ENCODE measurements around the gene HMCN2. TPM values are rescaled to one million over a fixed set of nuclear protein-coding genes. Genes with fewer than 3 reads are reported as not detected.

The HMCN2 gene
- total and polyA plus RNA-seq, 2 donors (not counting 1 experiment from before 2014, with no cell fraction given), result 0.01 TPM; not detected in 1

- Histone ChIP-seq H3K27ac (ENCODE audit: low read length in 2 of 2) (no peak overlapping the region), H3K36me3 (replicated peaks in 1 of 2; ENCODE audit: control extremely low read depth in 1 of 2, control insufficient read depth in 1 of 2, extremely low read depth in 1 of 2, insufficient read depth in 2 of 2, low read length in 1 of 2) (no peaks in the 10 kb centered on the region), H3K9me3 (ENCODE audit: control extremely low read depth in 1 of 3, control insufficient read depth in 2 of 3, insufficient read depth in 1 of 3, low read length in 2 of 3) (no peaks in the 10 kb centered on the region), H3K27me3 (replicated peaks in 1 of 4; ENCODE audit: control extremely low read depth in 1 of 4, control insufficient read depth in 3 of 4, insufficient read depth in 4 of 4, low read length in 3 of 4) (peaks cover 0 to 7% (median 0%) of the 10 kb centered on the region in 4 experiments), H3K9ac (ENCODE audit: low read length) (no peak overlapping the region), H3K4me1 (ENCODE audit: control insufficient read depth in 2 of 2, insufficient read depth in 2 of 2, low read length in 2 of 2) (no peaks in the 10 kb centered on the region), H4K20me1 (ENCODE audit: control insufficient read depth, insufficient read depth, low read length, poor library complexity, severe bottlenecking) (no peaks in the 10 kb centered on the region), H2AFZ (ENCODE audit: insufficient read depth, low read depth, low read length, poor library complexity, severe bottlenecking) (no peak overlapping the region), H3K4me2 (replicated peaks; ENCODE audit: low read depth, low read length, poor library complexity, severe bottlenecking) (no peak overlapping the region), H3K4me3 (ENCODE audit: control extremely low read depth in 1 of 5, extremely low read depth in 1 of 5, insufficient read depth in 1 of 5, low read depth in 2 of 5, low read length in 4 of 5) (no peak overlapping the region), H3K79me2 (ENCODE audit: control insufficient read depth, insufficient read depth, low read length) (no peaks in the 10 kb centered on the region)
- Mint-ChIP-seq H3K4me1 (no peaks in the 10 kb centered on the region), H3K9me3 (ENCODE audit: insufficient read depth) (no peaks in the 10 kb centered on the region), H3K27me3 (peaks cover 23% of the 10 kb centered on the region), H3K27ac (no peak overlapping the region), H3K4me3 (no peak overlapping the region)
- intact Hi-C loops (cut with micrococcal nuclease), result no loop called here
- CTCF ChIA-PET, result interaction anchor here (0.6 to 1.5 kb wide), 2 partner anchors 17 to 43 kb away, joined by 3 read pairs; no protein-coding TSS in a partner anchor
- POLR2A ChIA-PET, result no interaction called here
- no peak for TF ChIP-seq EZH2 (IDR thresholded peaks at IDR 0.05; ENCODE audit: borderline replicate concordance, insufficient read depth, low read depth, low read length, poor library complexity, severe bottlenecking)
- no peak for TF ChIP-seq CTCF (IDR thresholded peaks at IDR 0.05)
- no peak for DNase-seq
- 62% methylated on average over 10 of the region's 13 CpGs for WGBS (ENCODE audit: insufficient coverage)
- ATAC-seq (ENCODE audit: low read depth), result no peak
Observed at GRCh38 chr9:130288926-130289690, 23.5 kb downstream of the HMCN2 start.

- Mint-ChIP-seq H3K27me3 (peaks cover 24% of the 10 kb centered on the region), H3K4me1 (no peaks in the 10 kb centered on the region), H3K4me3 (no peak overlapping the region), H3K9me3 (ENCODE audit: insufficient read depth) (no peaks in the 10 kb centered on the region), H3K27ac (no peak overlapping the region)
- DNase-seq (no peak), ATAC-seq (ENCODE audit: low read depth) (no peak)
- Histone ChIP-seq H3K9me3 (ENCODE audit: control extremely low read depth in 1 of 3, control insufficient read depth in 2 of 3, insufficient read depth in 1 of 3, low read length in 2 of 3) (no peaks in the 10 kb centered on the region), H3K4me2 (replicated peaks; ENCODE audit: low read depth, low read length, poor library complexity, severe bottlenecking) (no peak overlapping the region), H3K4me1 (ENCODE audit: control insufficient read depth in 2 of 2, insufficient read depth in 2 of 2, low read length in 2 of 2) (no peaks in the 10 kb centered on the region), H4K20me1 (ENCODE audit: control insufficient read depth, insufficient read depth, low read length, poor library complexity, severe bottlenecking) (no peaks in the 10 kb centered on the region), H2AFZ (ENCODE audit: insufficient read depth, low read depth, low read length, poor library complexity, severe bottlenecking) (no peak overlapping the region), H3K79me2 (ENCODE audit: control insufficient read depth, insufficient read depth, low read length) (no peaks in the 10 kb centered on the region), H3K27ac (ENCODE audit: low read length in 2 of 2) (no peak overlapping the region), H3K36me3 (replicated peaks in 1 of 2; ENCODE audit: control extremely low read depth in 1 of 2, control insufficient read depth in 1 of 2, extremely low read depth in 1 of 2, insufficient read depth in 2 of 2, low read length in 1 of 2) (no peaks in the 10 kb centered on the region), H3K9ac (ENCODE audit: low read length) (no peak overlapping the region), H3K4me3 (ENCODE audit: control extremely low read depth in 1 of 5, extremely low read depth in 1 of 5, insufficient read depth in 1 of 5, low read depth in 2 of 5, low read length in 4 of 5) (no peak overlapping the region), H3K27me3 (replicated peaks in 1 of 4; ENCODE audit: control extremely low read depth in 1 of 4, control insufficient read depth in 3 of 4, insufficient read depth in 4 of 4, low read length in 3 of 4) (peaks cover 0 to 7% (median 0%) of the 10 kb centered on the region in 4 experiments)
- ChIA-PET POLR2A (no interaction called here), CTCF (interaction anchor here (1.5 kb wide), 1 partner anchor 18 kb away, joined by 3 read pairs; no protein-coding TSS in a partner anchor)
- TF ChIP-seq CTCF (IDR thresholded peaks at IDR 0.05) (no peak), EZH2 (IDR thresholded peaks at IDR 0.05; ENCODE audit: borderline replicate concordance, insufficient read depth, low read depth, low read length, poor library complexity, severe bottlenecking) (no peak)
- intact Hi-C loops (cut with micrococcal nuclease), result no loop called here
- WGBS (ENCODE audit: insufficient coverage), result 74% methylated on average over 12 of the region's 12 CpGs
Observed at GRCh38 chr9:130289711-130290241, 24.2 kb downstream of the HMCN2 start.
